ENCODE measurements around the gene MIEF2.

The MIEF2 gene

GRCh38 chr17:18246880-18247612 is 13.4 kb upstream of the MIEF2 start:
- Histone ChIP-seq H4K91ac (ENCODE audit: low read depth, low read length, poor library complexity) (no peak overlapping the region), H3K14ac (ENCODE audit: low read length) (peak overlapping the region; percentile 3), H2BK120ac (ENCODE audit: low read depth, low read length) (no peak overlapping the region), H3K79me1 (ENCODE audit: low read depth, low read length) (peaks cover 7% of the 10 kb centered on the region), H3K18ac (ENCODE audit: low read length) (peak overlapping the region; percentile 72), H3K4me1 (ENCODE audit: control insufficient read depth in 2 of 2, insufficient read depth in 1 of 2, low read depth in 1 of 2, low read length in 2 of 2) (peaks cover 0 to 9% of the 10 kb centered on the region in 2 donors), H2BK5ac (ENCODE audit: low read length) (no peak overlapping the region), H3K23ac (ENCODE audit: low read depth, low read length, poor library complexity) (peak overlapping the region; percentile 75), H3K9ac (ENCODE audit: low read depth, low read length, poor library complexity) (peak overlapping the region; percentile 53), H3K4ac (ENCODE audit: low read length) (no peak overlapping the region), H2BK15ac (ENCODE audit: low read length) (no peak overlapping the region), H2AFZ (ENCODE audit: low read length) (no peak overlapping the region), H3K4me2 (ENCODE audit: insufficient read depth, low read length, poor library complexity, severe bottlenecking) (peak overlapping the region; percentile 47), H3K9me3 (replicated peaks in 1 of 2; ENCODE audit: control insufficient read depth in 2 of 2, insufficient read depth in 1 of 2, low read depth in 1 of 2, low read length in 2 of 2) (peaks cover 0 to 3% of the 10 kb centered on the region in 2 donors), H2BK12ac (ENCODE audit: low read length) (no peak overlapping the region), H3K27ac (replicated peaks; ENCODE audit: low read length) (no peak overlapping the region), H2AK5ac (ENCODE audit: low read depth, low read length) (peak overlapping the region; percentile 89), H3K4me3 (ENCODE audit: low read length in 2 of 2) (peak overlapping the region in 1 of 2 donors; percentile 55), H3K27me3 (ENCODE audit: control insufficient read depth in 3 of 3, insufficient read depth in 3 of 3, low read depth in 1 of 3, low read length in 3 of 3) (no peaks in the 10 kb centered on the region), H4K8ac (ENCODE audit: low read depth, low read length) (no peak overlapping the region), H3K36me3 (replicated peaks in 1 of 2; ENCODE audit: control insufficient read depth in 2 of 2, insufficient read depth in 2 of 2, low read length in 2 of 2) (peaks cover 68 to 89% of the 10 kb centered on the region in 2 donors)
- no peak for DNase-seq (ENCODE audit: low spot score)
- no CpG with 5 or more reads among the region's 46 CpGs for WGBS, 2 donors (ENCODE audit: extremely low coverage in 2 of 2, insufficient read length in 2 of 2, insufficient replicate concordance in 1 of 2)

DNA sequence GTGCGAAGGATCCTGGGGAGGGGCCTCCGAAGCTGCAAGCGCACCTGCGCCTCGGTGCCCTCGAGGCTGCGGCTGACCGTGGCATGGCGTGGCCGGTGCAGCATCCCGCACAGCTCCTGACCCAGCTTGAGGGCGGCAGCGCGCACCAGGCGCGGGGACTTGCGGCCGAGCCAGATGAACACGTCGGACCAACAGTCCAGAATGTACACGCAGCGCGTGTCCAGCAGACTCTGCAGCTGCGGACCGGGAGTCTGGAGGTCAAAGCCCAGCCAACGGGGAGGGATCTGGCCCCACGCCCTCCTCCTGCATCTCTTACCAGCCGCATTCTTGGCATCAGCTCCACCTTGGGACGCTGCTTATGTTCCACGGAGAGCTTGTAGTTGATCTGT is 12.9 kb upstream of the MIEF2 start:
- Histone ChIP-seq H4K8ac (ENCODE audit: low read depth, low read length) (peak overlapping the region; percentile 45), H3K18ac (ENCODE audit: low read length) (no peak overlapping the region), H2BK120ac (ENCODE audit: low read depth, low read length) (no peak overlapping the region), H2BK12ac (ENCODE audit: low read length) (no peak overlapping the region), H4K91ac (ENCODE audit: low read depth, low read length, poor library complexity) (no peak overlapping the region), H3K36me3 (replicated peaks in 1 of 2; ENCODE audit: control insufficient read depth in 2 of 2, insufficient read depth in 2 of 2, low read length in 2 of 2) (peaks cover 68 to 89% of the 10 kb centered on the region in 2 donors), H3K23ac (ENCODE audit: low read depth, low read length, poor library complexity) (peak overlapping the region; percentile 75), H2AFZ (ENCODE audit: low read length) (no peak overlapping the region), H2BK5ac (ENCODE audit: low read length) (no peak overlapping the region), H2AK5ac (ENCODE audit: low read depth, low read length) (peak overlapping the region; percentile 6), H3K4me1 (ENCODE audit: control insufficient read depth in 2 of 2, insufficient read depth in 1 of 2, low read depth in 1 of 2, low read length in 2 of 2) (peaks cover 0 to 9% of the 10 kb centered on the region in 2 donors), H2BK15ac (ENCODE audit: low read length) (no peak overlapping the region), H3K4ac (ENCODE audit: low read length) (no peak overlapping the region), H3K9me3 (replicated peaks in 1 of 2; ENCODE audit: control insufficient read depth in 2 of 2, insufficient read depth in 1 of 2, low read depth in 1 of 2, low read length in 2 of 2) (peaks cover 0 to 3% of the 10 kb centered on the region in 2 donors), H3K27ac (replicated peaks; ENCODE audit: low read length) (no peak overlapping the region), H3K4me2 (ENCODE audit: insufficient read depth, low read length, poor library complexity, severe bottlenecking) (no peak overlapping the region), H3K14ac (ENCODE audit: low read length) (no peak overlapping the region), H3K4me3 (ENCODE audit: low read length in 2 of 2) (peak overlapping the region in 1 of 2 donors; percentile 52), H3K27me3 (ENCODE audit: control insufficient read depth in 3 of 3, insufficient read depth in 3 of 3, low read depth in 1 of 3, low read length in 3 of 3) (no peaks in the 10 kb centered on the region), H3K9ac (ENCODE audit: low read depth, low read length, poor library complexity) (peak overlapping the region; percentile 53), H3K79me1 (ENCODE audit: low read depth, low read length) (peaks cover 7% of the 10 kb centered on the region)
- no peak for DNase-seq (ENCODE audit: low spot score)
- WGBS, 2 donors (ENCODE audit: extremely low coverage in 2 of 2, insufficient read length in 2 of 2, insufficient replicate concordance in 1 of 2) = no CpG with 5 or more reads among the region's 30 CpGs

- Histone ChIP-seq H3K27ac (replicated peaks; ENCODE audit: low read length) (no peak overlapping the region), H3K9me3 (replicated peaks in 1 of 2; ENCODE audit: control insufficient read depth in 2 of 2, insufficient read depth in 1 of 2, low read depth in 1 of 2, low read length in 2 of 2) (peaks cover 0 to 3% of the 10 kb centered on the region in 2 donors), H3K18ac (ENCODE audit: low read length) (no peak overlapping the region), H2AFZ (ENCODE audit: low read length) (no peak overlapping the region), H3K9ac (ENCODE audit: low read depth, low read length, poor library complexity) (no peak overlapping the region), H3K36me3 (replicated peaks in 1 of 2; ENCODE audit: control insufficient read depth in 2 of 2, insufficient read depth in 2 of 2, low read length in 2 of 2) (peaks cover 69 to 90% of the 10 kb centered on the region in 2 donors), H3K4me3 (ENCODE audit: low read length in 2 of 2) (no peak overlapping the region), H2BK15ac (ENCODE audit: low read length) (no peak overlapping the region), H4K8ac (ENCODE audit: low read depth, low read length) (no peak overlapping the region), H2AK5ac (ENCODE audit: low read depth, low read length) (no peak overlapping the region), H3K4me2 (ENCODE audit: insufficient read depth, low read length, poor library complexity, severe bottlenecking) (no peak overlapping the region), H2BK12ac (ENCODE audit: low read length) (no peak overlapping the region), H3K4me1 (ENCODE audit: control insufficient read depth in 2 of 2, insufficient read depth in 1 of 2, low read depth in 1 of 2, low read length in 2 of 2) (peaks cover 0 to 9% of the 10 kb centered on the region in 2 donors), H3K14ac (ENCODE audit: low read length) (no peak overlapping the region), H3K27me3 (ENCODE audit: control insufficient read depth in 3 of 3, insufficient read depth in 3 of 3, low read depth in 1 of 3, low read length in 3 of 3) (no peaks in the 10 kb centered on the region), H2BK5ac (ENCODE audit: low read length) (no peak overlapping the region), H4K91ac (ENCODE audit: low read depth, low read length, poor library complexity) (no peak overlapping the region), H3K79me1 (ENCODE audit: low read depth, low read length) (peaks cover 7% of the 10 kb centered on the region), H3K23ac (ENCODE audit: low read depth, low read length, poor library complexity) (no peak overlapping the region), H3K4ac (ENCODE audit: low read length) (no peak overlapping the region), H2BK120ac (ENCODE audit: low read depth, low read length) (no peak overlapping the region)
- WGBS, 2 donors (ENCODE audit: extremely low coverage in 2 of 2, insufficient read length in 2 of 2, insufficient replicate concordance in 1 of 2) = no CpG with 5 or more reads among the region's 9 CpGs
- no peak for DNase-seq (ENCODE audit: low spot score)
Measured at GRCh38 chr17:18248300-18248731, 12.1 kb upstream of the MIEF2 start.

DNA sequence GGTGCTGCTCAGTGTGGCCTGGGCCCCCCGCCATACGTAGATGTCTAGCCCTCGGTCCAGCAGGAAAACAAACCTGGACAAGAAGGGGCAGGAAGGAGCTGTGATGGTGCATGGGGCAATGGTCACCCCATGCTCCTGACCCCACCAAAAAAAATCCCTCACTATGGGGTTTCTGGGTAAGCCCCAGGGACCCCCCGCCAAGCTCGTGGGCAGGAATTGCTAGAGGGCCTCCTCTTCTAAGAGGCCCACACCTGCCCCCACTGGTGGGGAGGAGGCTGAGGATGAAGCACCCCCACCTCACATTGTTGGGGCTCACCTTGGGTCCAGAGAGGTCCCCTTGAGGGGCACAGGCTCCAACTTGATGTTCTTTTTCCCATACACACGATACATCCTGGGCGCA is 11.7 kb upstream of the MIEF2 start:
- H3K4ac ChIP-seq (ENCODE audit: low read length) = no peak overlapping the region
- no peak overlapping the region for H3K18ac ChIP-seq (ENCODE audit: low read length)
- no peak overlapping the region for H2BK15ac ChIP-seq (ENCODE audit: low read length)
- no peak overlapping the region for H3K27ac ChIP-seq (replicated peaks; ENCODE audit: low read length)
- H3K27me3 ChIP-seq (ENCODE audit: control insufficient read depth in 3 of 3, insufficient read depth in 3 of 3, low read depth in 1 of 3, low read length in 3 of 3) = no peaks in the 10 kb centered on the region
- no peak overlapping the region for H3K4me3 ChIP-seq (ENCODE audit: low read length in 2 of 2)
- no peak overlapping the region for H3K23ac ChIP-seq (ENCODE audit: low read depth, low read length, poor library complexity)
- peaks cover 69 to 90% of the 10 kb centered on the region in 2 donors for H3K36me3 ChIP-seq (replicated peaks in 1 of 2; ENCODE audit: control insufficient read depth in 2 of 2, insufficient read depth in 2 of 2, low read length in 2 of 2)
- no peak overlapping the region for H3K14ac ChIP-seq (ENCODE audit: low read length)
- H2AFZ ChIP-seq (ENCODE audit: low read length) = no peak overlapping the region
- no peak overlapping the region for H4K8ac ChIP-seq (ENCODE audit: low read depth, low read length)
- no peak overlapping the region for H2BK120ac ChIP-seq (ENCODE audit: low read depth, low read length)
- no CpG with 5 or more reads among the region's 7 CpGs for WGBS, 2 donors (ENCODE audit: extremely low coverage in 2 of 2, insufficient read length in 2 of 2, insufficient replicate concordance in 1 of 2)
- H3K79me1 ChIP-seq (ENCODE audit: low read depth, low read length) = peaks cover 5% of the 10 kb centered on the region
- H3K4me2 ChIP-seq (ENCODE audit: insufficient read depth, low read length, poor library complexity, severe bottlenecking) = no peak overlapping the region
- H2BK5ac ChIP-seq (ENCODE audit: low read length) = no peak overlapping the region
- H3K9ac ChIP-seq (ENCODE audit: low read depth, low read length, poor library complexity) = no peak overlapping the region
- no peak overlapping the region for H2AK5ac ChIP-seq (ENCODE audit: low read depth, low read length)
- H2BK12ac ChIP-seq (ENCODE audit: low read length) = no peak overlapping the region
- H4K91ac ChIP-seq (ENCODE audit: low read depth, low read length, poor library complexity) = no peak overlapping the region
- H3K4me1 ChIP-seq (ENCODE audit: control insufficient read depth in 2 of 2, insufficient read depth in 1 of 2, low read depth in 1 of 2, low read length in 2 of 2) = peaks cover 0 to 9% of the 10 kb centered on the region in 2 donors
- no peaks in the 10 kb centered on the region for H3K9me3 ChIP-seq (replicated peaks in 1 of 2; ENCODE audit: control insufficient read depth in 2 of 2, insufficient read depth in 1 of 2, low read depth in 1 of 2, low read length in 2 of 2)
- no peak for DNase-seq (ENCODE audit: low spot score)

Measured in neuronal stem cell (in vitro differentiated cells).